Measurements from ENCODE around the gene LEMD3.

Gene LEMD3

DNA sequence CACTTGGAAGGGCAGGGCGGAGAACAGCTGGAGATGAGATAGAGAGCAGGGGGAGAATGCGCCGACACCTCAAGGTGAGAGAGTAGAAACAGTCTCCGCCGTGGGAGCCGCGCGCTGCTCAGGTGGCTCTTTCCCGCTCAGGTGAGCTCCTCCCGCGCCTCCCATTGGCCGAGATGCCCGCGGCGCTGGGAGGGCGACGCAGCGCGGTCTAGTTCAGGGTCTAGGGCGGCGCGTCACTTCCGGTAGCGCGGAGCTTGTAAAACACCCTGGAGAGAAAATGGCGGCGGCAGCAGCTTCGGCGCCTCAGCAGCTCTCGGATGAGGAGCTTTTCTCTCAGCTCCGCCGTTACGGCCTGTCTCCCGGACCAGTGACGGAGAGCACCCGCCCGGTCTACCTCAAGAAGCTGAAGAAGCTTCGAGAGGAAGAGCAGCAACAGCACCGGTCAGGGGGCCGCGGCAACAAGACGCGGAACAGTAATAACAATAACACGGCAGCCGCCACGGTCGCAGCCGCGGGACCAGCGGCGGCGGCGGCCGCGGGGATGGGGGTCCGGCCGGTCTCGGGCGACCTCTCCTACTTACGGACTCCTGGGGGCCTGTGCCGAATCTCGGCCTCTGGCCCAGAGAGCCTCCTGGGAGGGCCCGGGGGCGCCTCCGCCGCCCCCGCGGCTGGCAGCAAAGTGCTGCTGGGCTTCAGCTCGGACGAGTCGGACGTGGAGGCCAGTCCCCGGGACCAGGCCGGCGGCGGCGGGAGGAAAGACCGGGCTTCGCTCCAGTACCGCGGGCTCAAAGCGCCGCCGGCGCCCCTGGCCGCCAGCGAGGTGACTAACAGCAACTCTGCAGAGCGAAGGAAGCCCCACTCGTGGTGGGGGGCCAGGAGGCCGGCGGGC lies at the start of gene LEMD3:
Gene LEMD3 (plus strand): TSS at position 264 of the 889 bp plus-strand sequence. CDS start 14 bp downstream, at position 278.
- DNase-seq = peak; percentile 95

- peak; percentile 61 for DNase-seq
These were observed 48.1 kb upstream of the LEMD3 start, which contains the start of gene WIF1 for GRCh38 chr12:65121049-65121955. WIF1 (minus strand) TSS chr12:65121305; CDS start chr12:65121191, 114 bp downstream.

DNA sequence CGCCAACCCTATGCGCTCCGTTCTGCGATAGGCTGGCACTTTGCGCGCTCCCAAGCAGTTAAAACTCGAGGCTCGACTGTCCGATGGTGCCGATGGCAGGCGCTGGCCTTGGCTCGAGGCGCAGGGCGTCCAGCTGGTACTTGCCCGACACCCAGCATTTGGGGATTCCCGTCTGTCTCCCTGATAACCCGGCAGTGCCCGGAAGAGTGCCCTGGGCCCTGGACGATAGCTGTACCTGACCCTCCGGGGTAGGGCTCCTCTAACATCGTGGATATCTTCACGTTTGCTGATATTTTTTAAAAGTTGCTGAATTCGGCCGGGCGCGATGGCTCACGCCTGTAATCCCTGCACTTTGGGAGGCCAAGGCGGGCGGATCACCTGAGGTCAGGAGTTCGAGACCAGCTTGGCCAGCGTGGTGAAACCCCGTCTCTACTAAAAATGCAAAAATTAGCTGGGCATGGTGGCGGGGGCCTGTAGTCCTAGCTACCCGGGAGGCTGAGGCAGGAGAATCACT lies 47.4 kb upstream of the LEMD3 start:
- DNase-seq = no peak

DNA sequence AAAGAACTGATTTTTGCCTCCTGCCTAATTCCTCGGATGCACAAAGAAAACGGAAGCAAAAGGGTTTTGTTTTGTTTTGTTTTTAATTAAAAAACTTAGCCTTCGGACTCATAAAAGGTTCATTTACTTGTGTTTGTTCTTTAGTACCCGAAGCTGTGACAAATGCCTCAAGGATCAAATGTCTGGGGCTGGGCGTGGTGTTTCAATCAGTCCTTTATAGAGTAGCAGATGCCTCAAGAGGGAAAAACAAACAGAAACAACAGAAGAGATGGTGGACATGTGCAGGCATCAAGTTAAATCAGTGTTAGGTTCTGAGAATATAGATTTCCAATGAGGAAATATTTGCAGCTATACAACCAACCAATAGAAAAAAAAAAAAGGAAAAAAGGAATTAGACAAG lies 46.7 kb upstream of the LEMD3 start:
- peak; percentile 47 for DNase-seq

DNA sequence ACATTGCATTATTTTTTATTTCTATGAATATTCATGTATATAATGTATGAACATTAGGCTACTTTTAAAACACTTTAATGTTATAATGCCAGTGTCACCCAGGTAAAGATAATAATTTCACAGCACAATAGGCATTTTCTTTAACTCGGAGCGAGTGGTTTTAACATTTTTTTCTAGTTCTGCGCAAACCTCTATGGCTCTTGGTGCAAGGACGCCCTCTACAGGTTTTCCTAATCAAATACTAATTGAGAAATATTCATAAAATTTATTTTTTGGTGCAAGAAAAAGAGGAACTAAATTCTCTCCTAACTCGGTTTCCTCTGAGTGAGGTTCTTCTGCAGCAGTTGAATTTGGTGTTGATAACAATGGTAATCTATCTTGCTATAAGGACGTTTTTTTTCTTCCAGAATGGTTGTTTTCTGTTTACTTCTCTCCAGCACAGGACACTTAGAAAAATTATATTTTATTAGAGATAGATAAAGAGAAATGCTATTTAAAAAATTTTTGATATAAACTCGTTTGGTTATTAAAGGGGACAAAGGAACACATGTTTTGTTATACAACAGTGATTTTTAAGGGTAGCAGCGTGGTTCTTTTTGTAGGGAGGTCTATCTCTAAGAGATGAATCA lies 45.8 kb upstream of the LEMD3 start:
- peak; percentile 11 for DNase-seq

- no peak for DNase-seq
These were observed 44.1 kb upstream of the LEMD3 start for GRCh38 chr12:65125247-65125646.

DNA sequence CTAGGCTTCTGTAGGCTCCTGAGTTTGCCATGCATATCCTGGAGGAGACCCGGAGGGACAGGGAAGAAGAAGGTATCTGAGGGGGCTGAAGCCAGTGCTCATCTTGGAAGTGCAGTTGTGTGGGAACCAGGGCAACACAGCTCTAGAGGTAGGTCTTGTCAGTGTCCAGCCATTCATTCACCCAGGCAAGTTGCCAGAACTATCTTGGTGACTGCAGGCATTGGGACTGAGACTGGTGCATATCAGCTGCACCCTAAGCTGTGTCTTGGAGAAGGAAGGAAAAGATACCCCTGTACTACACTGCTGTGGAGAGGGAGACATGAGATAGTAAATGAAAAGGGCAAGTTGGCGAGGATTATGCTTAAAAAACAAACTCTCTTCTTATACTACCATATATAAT lies 43.4 kb upstream of the LEMD3 start:
- no peak for DNase-seq

DNA sequence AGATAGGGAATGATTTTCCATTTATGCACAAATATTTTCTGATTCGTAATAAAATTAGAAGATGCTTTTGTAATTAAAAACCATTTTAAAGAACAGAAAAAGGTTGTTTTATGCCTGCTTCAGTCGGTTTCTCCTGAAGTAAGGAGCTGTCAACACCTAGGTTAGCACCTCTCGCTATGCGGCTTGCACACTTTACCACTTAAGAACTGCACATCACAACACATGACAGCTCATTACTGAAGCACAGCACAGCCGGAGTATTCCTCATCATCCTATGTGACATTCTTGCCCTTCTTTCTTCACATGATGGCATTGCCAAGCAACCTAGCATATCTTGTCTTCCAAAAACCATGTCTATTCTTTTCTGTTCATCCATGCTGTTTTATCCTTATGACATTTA lies 42.9 kb upstream of the LEMD3 start:
- DNase-seq = no peak

DNA sequence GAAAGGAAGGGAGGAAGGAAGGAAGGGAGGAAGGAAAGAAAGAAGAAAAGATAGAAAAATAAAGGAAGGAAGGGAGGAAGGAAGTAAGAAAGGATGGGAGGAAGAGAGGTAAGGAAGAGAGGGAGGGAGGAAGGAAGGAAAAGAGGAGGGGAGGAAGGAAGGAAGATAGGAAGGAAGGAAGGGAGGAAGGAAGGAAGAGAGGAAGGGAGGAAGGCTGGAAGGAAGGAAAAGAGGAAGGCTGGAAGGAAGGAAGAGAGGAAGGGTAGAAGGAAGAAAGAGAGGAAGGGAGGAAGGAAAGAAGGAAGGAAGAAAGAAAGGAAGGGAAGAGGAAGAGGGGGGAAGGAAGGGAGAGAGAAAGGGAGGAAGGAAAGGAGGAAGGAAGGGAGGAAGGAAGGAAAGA lies 35.5 kb upstream of the LEMD3 start:
- DNase-seq = no peak

DNA sequence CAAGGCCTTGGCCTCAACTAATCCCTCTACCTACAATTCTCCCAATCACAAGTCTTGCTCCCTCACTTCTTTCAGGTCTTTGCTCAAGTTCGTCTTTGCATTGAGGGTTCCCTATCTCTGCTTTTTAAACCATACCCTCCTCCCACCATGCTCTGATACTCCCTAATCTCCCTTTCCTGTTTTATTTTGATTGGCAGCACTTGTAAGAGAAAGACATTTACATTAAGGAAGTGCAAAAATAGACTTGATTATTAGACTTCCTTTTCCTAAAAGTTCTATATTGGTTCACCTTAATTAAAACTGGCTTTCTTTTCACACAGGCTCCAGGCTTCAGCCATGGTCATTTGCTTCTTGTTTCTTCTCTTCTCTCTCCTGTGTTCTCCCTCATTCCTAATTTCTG lies 30.0 kb upstream of the LEMD3 start:
- DNase-seq = no peak

GRCh38 chr12:65140738-65141137 lies 28.6 kb upstream of the LEMD3 start:
- DNase-seq = no peak

DNA sequence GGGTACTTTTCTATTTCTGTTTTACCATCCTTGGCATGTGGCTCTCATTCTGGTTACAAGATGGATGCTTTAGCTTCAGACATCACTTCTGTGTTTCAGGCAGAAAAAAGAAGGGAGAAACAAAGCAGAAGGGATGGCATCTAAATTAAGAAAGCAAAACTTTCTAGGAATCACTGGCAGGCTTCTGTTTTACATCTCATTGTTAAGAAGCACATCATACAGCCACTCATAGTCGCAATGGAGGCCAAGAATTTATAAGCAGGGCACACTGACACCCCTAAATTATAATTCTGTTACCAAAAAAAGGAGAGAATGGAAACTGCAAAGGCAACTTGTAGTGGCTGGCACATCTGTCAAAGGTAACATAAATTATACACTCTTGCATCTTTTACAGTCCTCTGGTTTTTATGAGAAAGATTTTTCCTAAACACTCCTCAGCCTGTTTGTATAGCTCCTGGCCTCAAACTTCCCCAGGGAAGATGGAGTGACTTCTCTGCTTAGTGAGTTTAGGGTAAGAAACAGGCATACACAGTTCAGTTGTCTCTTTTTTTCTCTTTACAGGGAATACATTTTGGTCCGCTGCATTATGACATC lies 22.0 kb upstream of the LEMD3 start:
- no peak for DNase-seq

- DNase-seq = no peak
These were observed 17.4 kb upstream of the LEMD3 start for GRCh38 chr12:65152012-65152411.

DNA sequence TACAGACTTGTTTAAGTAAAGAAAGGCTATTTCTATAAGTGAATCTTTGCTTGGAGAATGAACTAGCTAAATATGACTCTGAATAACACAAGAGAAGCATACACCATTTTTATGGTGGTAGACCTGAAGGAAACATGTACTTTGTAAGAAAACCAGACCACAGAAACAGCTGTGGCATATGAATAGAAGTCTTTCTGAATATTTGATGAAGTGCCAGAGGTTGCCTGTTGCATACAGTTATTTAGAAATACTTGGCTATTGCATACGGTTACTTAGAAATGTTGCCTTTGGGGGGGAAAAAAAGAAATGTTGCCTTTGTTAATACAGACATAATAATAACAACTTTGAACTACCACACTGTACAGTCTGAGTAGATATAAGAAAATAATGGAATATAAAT lies 16.8 kb upstream of the LEMD3 start:
- DNase-seq = no peak

DNA sequence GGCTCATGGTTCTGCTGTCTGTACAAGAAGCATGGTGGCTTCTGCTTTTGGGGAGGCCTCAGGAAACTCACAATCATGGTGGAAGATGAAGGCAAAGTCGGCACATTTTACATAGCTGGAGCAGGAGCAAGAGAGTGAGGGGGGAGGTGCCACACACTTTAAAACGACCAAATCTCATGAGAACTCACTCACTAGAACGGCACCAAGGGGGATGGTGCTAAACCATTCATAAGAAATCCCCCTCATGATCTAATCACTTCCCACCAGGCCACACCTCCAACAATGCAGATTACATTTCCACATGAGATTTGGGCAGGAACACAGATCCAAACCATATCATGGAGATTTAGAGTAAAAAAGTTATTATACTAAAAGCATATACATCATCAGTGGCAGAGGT lies 13.6 kb upstream of the LEMD3 start:
- DNase-seq = no peak

- DNase-seq = peak; percentile 26
These were observed 13.0 kb upstream of the LEMD3 start for GRCh38 chr12:65156366-65156841.

GRCh38 chr12:65157091-65157490 lies 12.3 kb upstream of the LEMD3 start:
- no peak for DNase-seq

DNA sequence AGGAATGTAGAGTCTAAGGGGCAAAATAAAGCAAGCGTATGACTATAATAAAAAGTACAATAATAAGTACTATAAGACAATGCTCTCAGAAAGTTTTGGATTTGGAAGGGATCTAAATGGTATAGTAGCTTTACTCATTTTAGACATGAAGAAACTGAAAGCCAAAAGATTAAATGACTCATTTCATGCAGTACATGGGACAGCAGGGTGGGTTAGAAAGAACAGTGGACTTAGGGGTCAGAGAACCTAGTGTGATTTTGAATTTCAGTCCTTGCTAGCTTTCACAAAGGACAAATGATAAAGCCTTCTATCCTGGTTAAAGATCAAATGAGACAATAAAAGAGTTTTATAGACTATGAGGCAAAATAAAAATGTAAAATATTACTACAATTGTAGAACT lies 6.8 kb upstream of the LEMD3 start:
- DNase-seq = no peak

DNA sequence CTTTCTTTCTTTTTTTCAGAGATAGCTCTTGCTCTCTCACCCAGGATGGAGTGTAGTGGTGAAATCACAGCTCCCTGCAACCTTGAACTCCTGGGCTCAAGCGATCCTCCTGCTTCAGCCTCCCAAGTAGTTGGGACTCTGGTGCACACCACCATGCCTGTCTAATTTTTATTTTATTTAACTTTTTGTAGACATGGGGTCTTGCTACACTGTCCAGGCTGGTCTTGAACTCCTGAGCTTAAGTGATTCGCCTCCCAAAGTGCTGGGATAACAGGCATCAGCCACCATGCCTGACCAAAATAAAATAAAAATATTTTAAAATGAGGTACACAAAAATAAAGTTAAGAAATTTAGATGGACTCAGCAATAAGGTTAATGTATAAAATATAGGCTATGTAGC lies 5.1 kb upstream of the LEMD3 start:
- DNase-seq = no peak

- no peak for DNase-seq
These were observed 4.6 kb upstream of the LEMD3 start for GRCh38 chr12:65164774-65165173.

DNA sequence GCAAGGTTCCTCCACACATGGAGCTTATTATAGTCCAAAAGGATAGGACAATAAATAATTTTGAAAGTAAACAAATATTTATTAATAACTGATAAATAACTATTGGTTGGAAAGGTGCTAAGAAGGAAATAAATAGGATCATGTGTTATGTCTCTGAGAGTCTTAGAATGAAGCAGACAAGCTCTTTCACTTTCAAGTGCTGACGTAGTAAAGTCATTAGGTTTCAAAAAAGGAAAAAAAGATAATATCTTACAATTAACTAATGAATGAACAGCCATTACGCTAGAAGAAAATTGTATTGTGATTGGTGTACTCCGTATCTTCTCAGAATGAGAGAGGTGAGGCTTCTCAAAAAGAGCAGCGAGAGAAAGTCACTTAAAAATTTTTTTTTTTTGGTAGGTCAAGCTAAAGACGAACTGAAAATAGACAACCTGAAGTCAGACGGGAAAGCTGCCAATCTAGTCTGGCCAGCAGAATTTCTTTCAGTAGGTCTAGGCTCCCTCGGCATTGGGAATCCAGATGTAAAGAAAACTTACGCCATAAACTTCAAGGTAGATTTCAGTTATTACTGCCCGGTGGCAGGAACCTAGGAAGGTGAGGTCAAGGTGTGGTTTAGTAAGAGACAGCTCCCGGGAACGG lies 583 bp upstream of the LEMD3 start:
- no peak for DNase-seq
